ENCODE data around the gene KRT7. TPM values are rescaled to one million over a fixed set of nuclear protein-coding genes. Genes with fewer than 3 reads are reported as not detected.

KRT7 gene
- total RNA-seq, 1 donor = 27.9 TPM

DNA sequence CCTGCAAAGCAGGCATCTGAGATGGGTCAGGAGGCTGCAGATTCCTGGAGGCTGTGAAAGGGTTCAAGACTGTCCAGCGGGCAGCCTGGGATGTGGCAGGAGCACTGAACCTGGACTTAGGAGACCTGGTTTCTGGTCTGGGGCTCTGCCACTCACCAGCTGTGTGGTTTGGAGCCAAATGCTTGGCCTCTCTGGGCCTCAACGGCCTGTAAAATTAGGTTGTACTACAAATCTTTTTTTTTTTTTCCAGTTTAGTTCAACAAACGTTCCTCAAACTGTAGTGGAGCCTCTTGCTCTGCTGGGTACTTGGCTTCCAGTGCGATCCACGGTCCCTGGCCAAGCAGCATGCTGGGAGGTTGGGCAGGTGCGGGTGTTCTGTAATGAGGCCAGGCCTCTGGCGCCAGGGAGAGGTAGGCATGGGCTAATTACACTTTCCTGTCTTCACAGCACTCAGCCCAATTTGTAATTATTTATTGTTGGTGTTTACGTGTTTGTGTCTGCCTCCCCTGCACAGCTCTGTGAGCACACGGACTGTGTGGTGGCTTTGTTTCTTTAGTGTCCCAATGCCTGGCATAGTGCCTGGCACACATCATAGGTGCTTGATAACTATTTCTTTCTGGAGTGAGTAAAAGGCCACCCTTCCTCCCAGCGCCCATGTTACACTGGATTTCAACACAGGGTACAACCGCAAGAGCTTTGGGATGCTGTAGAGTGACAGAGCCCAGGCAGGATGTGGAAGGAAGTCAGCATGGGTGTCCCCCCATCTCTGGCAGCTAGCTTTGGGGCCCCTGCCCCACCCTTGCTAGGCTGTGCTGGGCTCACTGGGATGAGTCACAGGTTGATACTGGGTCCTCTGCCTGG is 35.4 kb upstream of the KRT7 start:
- H3K27ac ChIP-seq (ENCODE audit: low read depth, low read length) = no peak overlapping the region
- H3K36me3 ChIP-seq (ENCODE audit: insufficient read depth, low read length) = no peaks in the 10 kb centered on the region
- H3K27me3 ChIP-seq (ENCODE audit: insufficient read depth, low read length) = no peaks in the 10 kb centered on the region
- H3K4me2 ChIP-seq (ENCODE audit: insufficient read depth, low read length) = no peak overlapping the region
- H3K4me1 ChIP-seq (ENCODE audit: insufficient read depth, low read length) = peaks cover 51% of the 10 kb centered on the region
- TF ChIP-seq, protein P1, sequence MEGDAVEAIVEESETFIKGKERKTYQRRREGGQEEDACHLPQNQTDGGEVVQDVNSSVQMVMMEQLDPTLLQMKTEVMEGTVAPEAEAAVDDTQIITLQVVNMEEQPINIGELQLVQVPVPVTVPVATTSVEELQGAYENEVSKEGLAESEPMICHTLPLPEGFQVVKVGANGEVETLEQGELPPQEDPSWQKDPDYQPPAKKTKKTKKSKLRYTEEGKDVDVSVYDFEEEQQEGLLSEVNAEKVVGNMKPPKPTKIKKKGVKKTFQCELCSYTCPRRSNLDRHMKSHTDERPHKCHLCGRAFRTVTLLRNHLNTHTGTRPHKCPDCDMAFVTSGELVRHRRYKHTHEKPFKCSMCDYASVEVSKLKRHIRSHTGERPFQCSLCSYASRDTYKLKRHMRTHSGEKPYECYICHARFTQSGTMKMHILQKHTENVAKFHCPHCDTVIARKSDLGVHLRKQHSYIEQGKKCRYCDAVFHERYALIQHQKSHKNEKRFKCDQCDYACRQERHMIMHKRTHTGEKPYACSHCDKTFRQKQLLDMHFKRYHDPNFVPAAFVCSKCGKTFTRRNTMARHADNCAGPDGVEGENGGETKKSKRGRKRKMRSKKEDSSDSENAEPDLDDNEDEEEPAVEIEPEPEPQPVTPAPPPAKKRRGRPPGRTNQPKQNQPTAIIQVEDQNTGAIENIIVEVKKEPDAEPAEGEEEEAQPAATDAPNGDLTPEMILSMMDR (IDR thresholded peaks at IDR 0.05; ENCODE audit: extremely low read depth, low read depth, low read length) = no peak
- no peaks in the 10 kb centered on the region for H3K9me3 ChIP-seq (ENCODE audit: low read depth, low read length)
- no peaks in the 10 kb centered on the region for H3K79me2 ChIP-seq (ENCODE audit: insufficient read depth, low read length)
- H3K4me3 ChIP-seq (ENCODE audit: insufficient read depth, low read length) = no peak overlapping the region
- peak overlapping the region; percentile 47 for H2AFZ ChIP-seq (ENCODE audit: low read length)
- peak; percentile 78 for DNase-seq (ENCODE audit: insufficient read length, low spot score, missing footprints)
- no peaks in the 10 kb centered on the region for H4K20me1 ChIP-seq (ENCODE audit: insufficient read depth, low read length)

DNA sequence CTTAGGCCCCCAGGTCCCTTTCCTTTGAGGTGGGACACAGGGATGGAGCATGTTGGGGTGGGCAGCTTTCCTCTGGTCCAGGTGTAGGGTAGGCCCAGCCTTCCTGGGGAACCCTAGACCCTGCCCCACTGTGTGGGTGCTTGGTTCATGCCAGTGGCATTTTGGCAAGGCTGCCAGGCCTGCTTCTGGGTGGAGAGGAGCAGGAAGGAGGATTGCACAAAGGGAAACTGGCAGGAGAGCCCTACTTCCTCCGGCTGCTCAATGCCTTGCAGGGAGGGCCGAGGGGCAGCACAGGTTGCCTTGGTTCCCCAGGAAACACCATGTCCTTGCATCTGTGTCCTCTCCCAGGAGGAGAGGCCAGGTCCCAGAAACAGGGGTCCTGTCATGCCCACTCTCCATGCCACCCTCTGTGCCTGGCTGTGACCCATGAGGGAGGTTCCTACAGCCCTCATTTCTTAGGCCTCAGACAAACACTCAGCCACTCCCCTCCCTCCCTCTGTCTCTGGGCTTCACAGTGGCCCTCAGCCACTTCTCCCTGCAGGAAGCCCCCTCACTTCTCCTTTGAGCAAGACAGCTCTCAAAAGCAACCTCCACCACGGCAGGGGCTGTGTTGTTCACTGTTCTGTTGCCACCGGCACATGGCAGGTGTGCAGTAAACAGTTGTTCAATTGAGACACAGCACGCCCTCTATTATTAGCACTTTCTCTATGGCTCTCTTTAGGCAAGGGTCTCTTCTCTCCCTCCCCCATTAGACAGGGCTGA is 34.4 kb upstream of the KRT7 start:
- H3K4me3 ChIP-seq (ENCODE audit: insufficient read depth, low read length) = no peak overlapping the region
- H3K27ac ChIP-seq (ENCODE audit: low read depth, low read length) = peak overlapping the region; percentile 23
- no peaks in the 10 kb centered on the region for H4K20me1 ChIP-seq (ENCODE audit: insufficient read depth, low read length)
- H3K4me2 ChIP-seq (ENCODE audit: insufficient read depth, low read length) = no peak overlapping the region
- TF ChIP-seq, protein P1 (IDR thresholded peaks at IDR 0.05; ENCODE audit: extremely low read depth, low read depth, low read length) = no peak
- no peaks in the 10 kb centered on the region for H3K9me3 ChIP-seq (ENCODE audit: low read depth, low read length)
- no peaks in the 10 kb centered on the region for H3K27me3 ChIP-seq (ENCODE audit: insufficient read depth, low read length)
- DNase-seq (ENCODE audit: insufficient read length, low spot score, missing footprints) = peak; percentile 78
- no peaks in the 10 kb centered on the region for H3K36me3 ChIP-seq (ENCODE audit: insufficient read depth, low read length)
- no peaks in the 10 kb centered on the region for H3K79me2 ChIP-seq (ENCODE audit: insufficient read depth, low read length)
- peak overlapping the region; percentile 47 for H2AFZ ChIP-seq (ENCODE audit: low read length)
- H3K4me1 ChIP-seq (ENCODE audit: insufficient read depth, low read length) = peaks cover 56% of the 10 kb centered on the region

DNA sequence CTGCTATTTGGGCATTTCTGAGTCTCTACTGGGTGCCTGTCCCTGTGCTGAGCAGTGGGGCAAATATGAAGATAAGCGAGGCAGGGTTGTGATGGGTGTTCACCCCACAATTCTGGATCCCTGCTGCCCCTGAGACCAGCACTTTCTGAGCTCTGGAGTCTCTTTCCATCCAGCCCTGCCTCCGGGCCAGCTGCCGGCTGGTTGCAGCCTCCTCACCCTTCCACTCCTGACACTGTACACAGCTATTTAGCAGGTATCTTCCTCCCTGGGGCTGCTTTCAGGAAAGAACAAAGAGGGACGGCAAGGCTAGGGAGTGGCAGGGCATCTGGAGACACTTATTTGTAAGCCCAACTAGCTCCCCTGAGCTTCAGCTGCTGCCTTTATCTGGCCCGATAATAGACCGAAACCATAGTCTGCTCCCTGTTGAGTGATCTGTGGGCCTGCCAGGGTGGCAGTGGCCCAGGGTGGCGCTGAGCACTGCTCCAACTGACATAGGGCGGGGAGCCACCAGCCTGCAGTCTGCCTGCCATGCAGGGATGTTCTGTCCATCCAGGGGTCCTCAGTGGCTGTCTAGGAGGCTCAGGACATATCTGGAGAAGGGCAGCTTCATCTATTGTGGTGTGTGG is 33.6 kb upstream of the KRT7 start:
- no peaks in the 10 kb centered on the region for H3K36me3 ChIP-seq (ENCODE audit: insufficient read depth, low read length)
- H3K4me3 ChIP-seq (ENCODE audit: insufficient read depth, low read length) = no peak overlapping the region
- H4K20me1 ChIP-seq (ENCODE audit: insufficient read depth, low read length) = no peaks in the 10 kb centered on the region
- no peak overlapping the region for H3K27ac ChIP-seq (ENCODE audit: low read depth, low read length)
- no peaks in the 10 kb centered on the region for H3K79me2 ChIP-seq (ENCODE audit: insufficient read depth, low read length)
- no peaks in the 10 kb centered on the region for H3K27me3 ChIP-seq (ENCODE audit: insufficient read depth, low read length)
- peaks cover 56% of the 10 kb centered on the region for H3K4me1 ChIP-seq (ENCODE audit: insufficient read depth, low read length)
- H3K9me3 ChIP-seq (ENCODE audit: low read depth, low read length) = no peaks in the 10 kb centered on the region
- TF ChIP-seq, protein P1 (IDR thresholded peaks at IDR 0.05; ENCODE audit: extremely low read depth, low read depth, low read length) = no peak
- H2AFZ ChIP-seq (ENCODE audit: low read length) = no peak overlapping the region
- H3K4me2 ChIP-seq (ENCODE audit: insufficient read depth, low read length) = no peak overlapping the region
- peak; percentile 60 for DNase-seq (ENCODE audit: insufficient read length, low spot score, missing footprints)
